Measurements from ENCODE around the gene BCL10.
"Not testable (repeated sequence)": the region's sequence is repeated elsewhere in the genome, so short reads cannot be mapped to it uniquely, and the experiment has no call there.

BCL10 gene

DNA sequence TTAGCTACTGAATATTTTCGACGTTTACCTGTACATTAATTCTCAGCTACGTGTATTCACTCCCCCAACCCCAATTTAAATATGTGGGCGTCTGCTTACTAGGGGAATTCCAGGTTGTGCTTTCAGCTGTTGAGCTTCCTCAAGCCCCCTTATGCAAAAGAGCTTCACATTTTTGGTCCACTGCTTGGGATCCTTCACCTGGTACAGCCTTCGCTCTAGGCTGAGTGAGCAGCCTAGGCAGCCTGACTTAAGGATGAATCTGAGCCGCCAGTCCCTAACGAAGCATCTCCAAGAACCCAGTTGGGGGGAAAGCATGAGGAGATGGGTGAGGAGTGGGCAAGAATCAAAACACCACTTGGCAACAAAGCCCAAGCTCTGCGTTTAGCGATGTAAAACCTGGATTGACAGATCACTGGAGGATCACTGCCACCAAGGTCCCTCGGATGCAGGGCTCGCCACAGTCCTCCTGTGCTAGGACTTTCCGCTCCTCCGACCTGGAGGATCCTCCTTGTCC lies 674 bp downstream of the BCL10 start:
- H3K4me3 ChIP-seq = peak overlapping the region; percentile 64 to 98 (median 87)
- peak overlapping the region; percentile 82 to 99 (median 97) for H3K27ac ChIP-seq

DNA sequence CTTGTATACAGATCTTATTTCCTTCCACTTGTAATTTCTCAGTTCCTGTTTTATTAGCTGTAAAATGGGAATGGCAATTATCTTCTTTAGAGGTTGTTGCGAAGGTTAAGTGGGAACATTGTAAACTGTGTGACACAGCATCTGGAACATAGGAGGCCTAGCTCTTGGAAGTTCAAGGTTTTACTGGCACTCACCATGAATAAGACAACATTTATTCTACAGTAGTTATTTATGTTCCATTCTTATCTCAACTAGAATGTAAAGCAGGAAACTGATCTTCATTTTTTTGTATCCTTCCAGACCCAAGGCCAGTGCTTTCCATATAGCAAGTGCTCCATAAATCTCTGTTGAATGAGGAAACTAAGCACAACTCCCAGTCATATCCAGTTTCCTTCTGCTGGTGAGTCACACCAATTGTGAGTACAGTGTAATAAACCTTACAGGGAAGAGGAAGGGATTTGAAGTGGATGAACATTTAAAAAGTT lies 1.4 kb downstream of the BCL10 start:
- Histone ChIP-seq H3K4me3 (peak overlapping the region; percentile 64 to 98 (median 87)), H3K27ac (peak overlapping the region in 18 of 21 experiments; percentile 31 to 99 (median 97))

DNA sequence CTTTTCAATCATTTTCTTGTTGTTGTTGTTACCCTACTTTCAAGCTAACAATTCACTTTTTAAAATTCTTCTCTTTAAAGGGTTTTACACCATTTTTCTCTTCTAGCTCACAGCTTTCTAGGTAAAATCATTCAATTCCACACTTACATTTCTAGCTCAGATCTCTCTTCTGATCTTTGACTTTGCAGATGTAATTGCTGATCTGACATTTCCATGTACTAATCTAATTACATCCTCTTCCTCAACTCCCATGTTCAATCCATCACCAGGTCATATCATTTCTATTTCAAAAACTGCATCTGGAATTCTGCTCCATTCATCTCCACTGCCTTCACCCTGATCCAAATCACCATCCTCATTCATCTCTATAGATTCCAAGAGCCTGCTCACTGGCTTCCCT lies 3.0 kb downstream of the BCL10 start:
- Histone ChIP-seq H3K27ac (peak overlapping the region in 1 of 21 experiments; percentile 99), H3K4me3 (no peak overlapping the region)

DNA sequence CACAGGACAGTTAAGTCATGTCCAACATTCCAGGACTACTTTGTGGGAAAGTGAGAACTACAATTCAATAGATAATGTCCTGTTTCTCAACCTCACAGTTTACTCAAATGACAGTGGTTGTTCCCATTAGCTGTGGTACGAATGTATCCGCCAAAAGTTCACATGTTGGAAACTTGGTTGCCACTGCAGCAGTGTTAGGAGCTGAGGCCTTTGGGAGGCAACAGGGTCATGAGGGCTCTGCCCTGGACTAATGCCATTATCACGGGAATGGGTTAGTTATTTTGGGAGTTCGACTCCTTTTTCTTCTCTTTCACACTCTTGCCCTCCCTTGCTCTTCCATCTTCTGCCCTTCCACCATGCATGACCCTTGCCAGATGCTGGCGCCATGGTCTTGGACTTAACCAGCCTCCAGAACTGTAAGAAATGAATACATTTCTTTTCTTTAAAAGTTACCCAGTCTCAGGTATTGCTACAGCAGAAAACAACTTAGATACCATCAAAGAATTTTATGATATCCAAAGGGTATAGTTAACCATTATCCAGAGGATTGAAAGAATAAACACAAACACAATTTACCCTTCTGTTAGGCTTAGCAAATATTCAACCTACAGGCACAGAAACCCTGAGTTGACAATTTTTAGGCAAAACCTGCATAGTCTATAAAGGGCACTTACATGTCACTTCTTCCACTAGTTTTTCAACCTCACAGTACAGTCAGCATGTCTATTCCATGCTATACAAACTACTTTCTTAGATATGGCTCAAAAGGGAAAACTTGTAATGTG lies 7.4 kb downstream of the BCL10 start:
- Histone ChIP-seq H3K27ac (no peak overlapping the region), H3K4me3 (no peak overlapping the region)

DNA sequence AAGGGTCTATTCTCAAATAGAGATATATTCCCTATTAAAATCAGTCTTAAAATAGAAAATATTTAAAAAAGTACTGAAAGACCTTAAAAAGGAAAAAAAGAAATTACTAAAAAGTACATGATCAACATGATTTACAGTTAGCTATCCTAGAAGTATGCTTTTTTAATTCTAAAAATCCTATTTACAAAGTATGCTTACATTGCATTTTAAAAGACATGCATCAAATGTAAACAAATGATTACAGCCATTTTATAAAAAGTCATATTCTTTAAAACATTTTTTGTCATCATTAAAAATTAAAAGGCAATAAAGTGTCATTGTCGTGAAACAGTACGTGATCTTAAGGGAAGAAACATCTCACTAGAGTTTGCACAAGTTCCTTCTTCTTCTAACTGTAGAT lies 9.1 kb downstream of the BCL10 start:
- H3K4me3 ChIP-seq = no peak overlapping the region
- H3K27ac ChIP-seq = no peak overlapping the region

DNA sequence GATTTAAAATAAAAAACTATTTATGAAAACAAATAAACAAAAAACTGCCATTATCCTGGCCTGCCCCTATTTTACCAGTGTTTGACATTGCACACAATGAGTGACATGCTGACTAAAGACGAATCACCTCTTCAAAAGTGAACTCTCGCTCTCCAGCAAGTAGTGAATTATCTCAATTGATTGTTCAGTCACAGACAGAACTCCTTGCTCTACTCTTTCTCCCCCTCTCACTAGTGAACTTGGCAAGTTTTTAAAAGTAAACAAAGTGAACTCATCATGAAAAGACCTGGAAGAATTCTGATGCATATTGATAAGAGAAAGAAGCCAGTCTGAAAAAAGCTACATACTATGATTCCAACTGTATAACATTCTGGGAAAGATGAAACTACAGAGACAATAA lies 12.3 kb downstream of the BCL10 start:
- Histone ChIP-seq H3K27ac (no peak overlapping the region), H3K4me3 (no peak overlapping the region)

DNA sequence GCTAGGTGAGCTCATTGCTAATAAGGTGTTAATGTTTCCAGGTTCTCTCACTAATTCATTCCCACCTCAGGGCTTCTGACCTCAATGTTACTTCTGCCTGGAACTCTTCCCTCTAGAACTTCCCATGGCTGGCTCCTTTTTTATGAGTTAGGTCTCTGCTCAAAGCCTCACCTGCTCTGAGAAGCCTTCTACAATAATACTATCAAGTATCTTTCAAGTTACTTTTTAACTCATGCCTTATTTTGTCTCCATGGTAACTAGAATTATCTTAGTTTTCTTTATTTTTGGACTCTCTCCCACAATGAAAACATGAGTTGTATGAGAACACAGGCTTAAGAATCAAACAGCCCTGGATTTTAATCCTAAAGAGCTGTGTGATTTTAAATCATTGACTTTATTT lies 13.4 kb downstream of the BCL10 start:
- Histone ChIP-seq H3K27ac (no peak overlapping the region), H3K4me3 (no peak overlapping the region)

DNA sequence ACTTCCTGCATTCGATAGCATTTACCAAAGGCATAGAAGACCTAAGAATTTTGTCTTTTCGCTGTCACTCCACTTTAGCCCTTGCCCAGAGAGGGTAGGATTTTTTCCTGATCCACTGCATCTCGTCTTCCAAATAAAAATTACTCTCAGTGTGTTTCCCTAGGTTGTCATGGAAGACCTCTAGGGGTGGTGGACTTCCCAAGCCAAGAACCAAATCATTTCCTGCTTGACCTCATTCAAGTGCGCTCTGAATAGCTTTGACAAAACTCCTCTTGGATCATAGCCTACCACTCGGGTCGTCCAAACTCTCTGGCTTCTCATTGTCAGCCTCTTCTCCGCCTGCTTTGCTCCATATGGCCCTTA lies 16.5 kb downstream of the BCL10 start:
- H3K4me3 ChIP-seq = peak overlapping the region; percentile 55 to 99 (median 98)

DNA sequence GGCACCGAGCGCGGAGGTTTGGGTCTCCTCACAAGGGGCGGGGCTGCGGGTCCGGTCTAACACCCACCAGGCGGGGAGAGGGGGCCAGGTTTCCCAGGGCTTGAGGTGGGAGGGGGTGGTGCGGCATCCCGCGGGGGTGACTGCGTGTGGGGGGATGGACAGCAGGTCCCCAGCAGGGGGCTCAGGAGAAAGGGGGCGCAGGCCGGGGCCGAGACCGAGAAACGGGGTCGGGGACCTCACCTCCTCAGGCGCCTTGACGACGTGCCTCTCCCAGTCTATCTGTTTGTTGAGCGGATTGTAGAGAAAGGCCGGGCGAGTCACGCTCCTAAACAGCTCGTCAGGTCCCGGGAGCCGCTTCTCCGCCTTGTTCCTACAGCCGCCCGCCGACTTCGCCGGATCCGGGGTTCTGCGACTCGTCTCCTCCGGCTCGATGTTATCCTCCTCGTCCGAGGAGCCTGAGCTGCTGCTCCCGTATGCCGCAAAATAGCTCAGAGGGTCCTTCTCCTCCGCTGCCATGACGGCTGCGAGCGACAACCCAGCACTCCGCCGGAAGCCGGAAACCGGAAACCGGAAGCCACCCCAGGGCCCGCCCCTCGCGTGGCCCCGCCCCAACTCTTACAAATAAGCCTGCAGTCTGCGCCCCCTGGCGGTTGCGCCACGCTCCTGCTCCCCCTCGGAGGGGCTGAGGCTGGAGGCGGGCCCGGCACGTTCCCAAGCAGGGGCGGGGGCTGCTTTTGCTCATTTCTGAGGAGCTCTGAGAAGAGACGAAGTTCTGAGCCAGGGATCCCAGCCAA lies 17.1 kb downstream of the BCL10 start, which contains the start of gene C1orf52:
C1orf52 (minus strand) TSS at position 545 of the 794 bp plus-strand sequence; CDS start at position 516, 29 bp downstream.
- Histone ChIP-seq H3K27ac (peak within 1 kb of the TSS; percentile 61 to 95 (median 88)), H3K4me3 (peak within 1 kb of the TSS; percentile 55 to 99 (median 98))

More for the DNA sequence above, 16.5 kb downstream of the BCL10 start:
- peak overlapping the region in 20 of 21 experiments; percentile 63 to 95 (median 88) for H3K27ac ChIP-seq

DNA sequence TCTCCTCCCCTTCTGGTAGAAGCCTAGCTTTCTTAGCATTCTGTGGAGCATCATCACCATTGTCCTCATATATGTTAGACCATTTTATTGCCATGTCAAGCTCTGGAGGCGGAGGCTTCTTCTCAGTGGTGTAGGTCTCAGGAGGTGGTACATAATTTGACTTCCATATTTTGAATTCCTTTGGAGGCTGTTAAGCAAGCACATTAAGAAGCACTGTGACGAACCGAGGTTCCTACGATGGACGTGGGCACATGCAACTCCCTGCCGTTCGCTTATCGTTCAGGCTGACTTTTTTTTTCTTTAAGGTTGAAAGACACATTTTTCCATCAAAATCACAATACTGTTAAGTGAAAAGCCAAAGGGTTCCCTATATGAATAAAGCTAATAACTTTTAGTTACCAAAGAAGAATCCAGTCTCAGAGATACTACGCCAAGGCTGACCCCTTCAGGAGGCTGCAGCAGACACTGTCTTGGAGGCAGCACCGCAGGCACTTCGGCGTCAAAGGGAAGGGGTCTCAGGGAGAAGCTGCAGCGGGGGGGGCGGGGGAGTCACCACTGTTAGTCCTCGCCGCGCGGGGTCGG lies 17.8 kb downstream of the BCL10 start:
- Histone ChIP-seq H3K27ac (peak overlapping the region; percentile 61 to 95 (median 88)), H3K4me3 (peak overlapping the region; percentile 55 to 99 (median 98))

DNA sequence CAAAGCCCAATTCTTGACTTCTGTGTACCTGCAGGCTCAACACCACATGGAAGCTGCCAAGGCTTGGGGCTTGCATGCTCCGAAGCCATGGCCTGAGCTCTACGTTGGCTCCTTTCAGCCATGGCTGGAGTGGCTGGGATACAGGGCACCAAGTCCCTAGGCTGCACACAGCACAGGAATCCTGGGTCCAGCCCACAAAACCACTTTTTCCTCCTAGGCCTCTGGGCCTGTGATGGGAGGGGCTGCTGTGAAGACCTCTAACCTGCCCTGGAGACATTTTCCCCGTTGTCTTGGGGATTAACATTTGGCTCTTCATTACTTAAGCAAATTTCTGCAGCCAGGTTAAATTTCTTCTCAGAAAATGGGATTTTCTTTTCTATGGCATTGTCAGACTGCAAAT lies 27.4 kb downstream of the BCL10 start:
- H3K4me3 ChIP-seq, H3K27ac ChIP-seq: not testable (repeated sequence)

DNA sequence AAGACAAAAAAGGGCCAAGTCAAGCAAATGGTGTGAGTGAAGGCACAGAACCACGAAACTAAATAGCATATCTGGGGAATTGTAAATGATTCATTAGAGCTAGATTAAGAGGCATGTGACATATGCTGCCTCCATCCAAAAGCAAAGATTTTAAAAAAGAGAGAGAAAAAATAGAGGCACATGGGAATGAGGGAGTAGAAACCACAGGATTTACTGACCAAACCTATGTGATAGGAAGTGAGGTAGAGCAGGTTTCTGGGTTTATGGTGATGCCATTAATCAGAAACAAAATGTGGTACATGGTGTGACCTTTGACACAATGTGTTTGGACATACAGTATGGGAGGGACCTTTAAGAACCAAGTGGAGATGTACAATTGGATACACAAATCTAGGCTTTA lies 30.5 kb downstream of the BCL10 start:
- Histone ChIP-seq H3K4me3 (no peak overlapping the region), H3K27ac (peak overlapping the region in 1 of 21 experiments; percentile 15)

DNA sequence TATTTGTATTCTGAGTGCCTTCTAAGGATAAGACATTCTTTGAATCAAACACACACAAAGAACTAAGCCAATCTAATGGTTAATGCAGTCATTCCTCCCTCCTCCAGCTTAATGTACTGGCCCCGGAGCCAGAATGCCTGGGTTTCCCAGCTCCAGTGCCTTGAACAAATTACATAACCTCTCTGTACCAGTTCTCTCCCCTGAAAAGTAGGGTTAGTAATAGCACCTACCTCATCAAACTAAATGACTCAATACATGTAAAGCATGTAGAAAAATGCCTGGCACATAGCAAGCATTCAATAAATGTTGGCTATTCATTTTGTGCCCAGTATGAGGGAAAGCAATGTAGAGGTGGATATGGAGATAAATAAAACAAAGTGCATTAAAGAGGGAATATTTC lies 31.0 kb downstream of the BCL10 start:
- H3K4me3 ChIP-seq = no peak overlapping the region
- peak overlapping the region in 2 of 21 experiments; percentile 11 to 15 for H3K27ac ChIP-seq

DNA sequence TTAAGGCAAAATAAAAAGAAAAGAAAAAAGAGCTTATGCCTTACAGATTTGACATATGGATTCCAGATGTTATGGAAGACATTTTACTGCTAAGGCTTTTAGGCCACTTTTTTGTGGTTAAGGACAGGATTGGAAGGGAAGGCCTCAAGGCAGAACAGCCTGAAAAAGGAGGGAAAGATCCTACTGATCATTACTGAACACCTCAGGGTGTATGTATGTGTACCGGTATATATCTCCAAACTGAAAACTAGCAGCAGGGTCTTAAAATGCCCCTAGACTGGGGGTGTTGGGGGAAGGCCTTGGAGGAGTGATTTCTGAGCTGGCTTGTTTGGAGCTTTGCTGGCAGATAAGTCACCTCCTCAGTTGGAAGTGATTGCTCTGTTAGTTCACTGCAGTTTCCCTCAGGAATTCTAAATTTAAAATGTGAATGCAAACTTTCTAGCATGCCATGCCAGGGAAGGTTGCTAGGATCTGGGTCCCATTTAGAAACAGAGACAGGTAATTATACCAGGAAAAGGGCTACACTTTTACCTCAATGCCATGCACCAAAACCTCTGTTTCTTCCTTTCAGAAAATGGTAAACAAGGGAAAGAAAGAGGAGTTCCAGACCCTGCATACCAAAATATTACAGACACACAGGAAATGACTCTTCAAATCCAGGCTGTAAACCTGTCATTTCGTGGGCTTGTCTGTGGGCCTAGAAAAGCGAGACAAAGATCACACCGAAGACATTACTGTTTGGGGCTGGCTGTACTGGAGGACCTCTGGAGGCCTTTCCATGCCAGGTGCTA lies 32.0 kb downstream of the BCL10 start:
- Histone ChIP-seq H3K4me3 (no peak overlapping the region), H3K27ac (peak overlapping the region in 3 of 21 experiments; percentile 1 to 41 (median 8))

DNA sequence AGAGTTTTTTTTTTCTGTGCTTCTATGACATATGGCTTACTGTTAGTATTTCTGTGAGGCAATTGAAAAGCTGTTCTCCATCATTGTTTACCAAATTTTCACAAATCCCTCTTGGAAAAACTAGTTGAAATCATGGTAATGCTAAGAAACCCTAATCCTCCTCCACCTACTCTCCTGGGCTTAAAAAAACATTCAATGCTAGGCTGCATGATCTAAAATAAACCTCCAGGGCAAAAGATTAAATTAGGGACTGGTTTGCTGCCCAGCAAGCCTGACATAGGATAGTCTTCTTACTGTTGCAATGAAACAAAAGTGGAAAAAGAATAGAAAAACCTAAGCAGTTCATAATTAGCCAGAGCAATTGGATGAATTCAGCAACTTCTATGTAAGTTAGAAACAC lies 33.1 kb downstream of the BCL10 start:
- Histone ChIP-seq H3K27ac (peak overlapping the region in 1 of 21 experiments; percentile 41), H3K4me3 (no peak overlapping the region)

DNA sequence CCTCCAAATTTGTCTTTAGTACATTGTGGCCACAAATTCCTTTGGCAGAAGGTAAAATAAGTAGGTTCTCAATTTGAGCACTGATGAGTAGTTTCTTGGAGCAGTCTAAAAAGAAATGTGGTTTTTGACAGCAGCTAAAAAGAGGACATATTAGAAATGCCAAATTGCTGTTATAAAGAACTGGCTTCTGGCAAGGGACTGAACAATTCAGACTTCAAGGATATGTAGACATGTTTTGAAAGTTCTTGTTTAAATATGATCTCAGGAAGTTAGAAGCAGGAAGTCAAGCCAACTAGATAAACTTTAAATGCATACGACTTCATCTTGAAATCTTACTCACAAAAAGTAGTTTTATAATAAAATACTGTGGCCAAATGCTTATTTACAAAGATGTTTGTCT lies 35.8 kb downstream of the BCL10 start:
- no peak overlapping the region for H3K4me3 ChIP-seq
- no peak overlapping the region for H3K27ac ChIP-seq

DNA sequence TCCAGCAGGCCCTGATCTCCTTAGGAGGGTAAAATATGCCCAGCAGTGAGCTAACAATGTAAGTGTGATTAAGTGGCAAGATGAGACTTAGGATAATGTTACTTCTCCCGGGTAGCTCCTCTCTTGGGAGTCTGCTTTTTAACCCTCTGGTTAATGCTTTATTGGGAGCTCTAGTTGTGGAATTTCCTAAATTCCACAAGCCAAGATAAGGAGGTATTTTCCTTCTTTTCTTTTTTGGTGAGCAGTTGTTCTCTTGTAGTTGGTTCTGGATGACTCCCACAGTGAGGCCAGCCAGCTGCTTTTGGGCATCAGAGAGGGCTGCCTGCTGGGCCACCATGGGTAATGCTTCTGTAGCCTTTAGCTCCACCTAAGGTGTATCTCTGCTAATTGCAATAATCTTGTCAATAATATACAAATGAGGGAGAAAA lies 36.2 kb downstream of the BCL10 start:
- Histone ChIP-seq H3K27ac (no peak overlapping the region), H3K4me3 (no peak overlapping the region)

DNA sequence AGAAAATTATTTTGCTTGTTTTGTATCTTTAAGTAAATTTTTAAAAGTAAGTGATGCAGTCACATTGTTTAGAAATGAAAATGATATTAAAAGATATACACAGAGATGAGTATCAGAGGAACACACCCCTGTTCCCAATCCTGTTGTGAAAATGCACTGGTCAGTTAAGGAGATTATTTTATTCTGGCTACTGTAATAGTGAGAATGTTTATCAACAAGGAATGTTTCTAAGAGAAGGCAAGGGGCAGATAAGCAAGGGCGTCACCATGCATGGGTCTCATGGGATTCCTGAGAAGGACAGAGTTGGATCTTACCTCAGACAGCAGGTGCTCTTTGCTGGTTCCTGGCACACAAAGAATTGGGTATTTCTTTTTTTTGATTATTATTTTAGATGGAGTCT lies 38.8 kb downstream of the BCL10 start:
- Histone ChIP-seq H3K27ac (no peak overlapping the region), H3K4me3 (no peak overlapping the region)

DNA sequence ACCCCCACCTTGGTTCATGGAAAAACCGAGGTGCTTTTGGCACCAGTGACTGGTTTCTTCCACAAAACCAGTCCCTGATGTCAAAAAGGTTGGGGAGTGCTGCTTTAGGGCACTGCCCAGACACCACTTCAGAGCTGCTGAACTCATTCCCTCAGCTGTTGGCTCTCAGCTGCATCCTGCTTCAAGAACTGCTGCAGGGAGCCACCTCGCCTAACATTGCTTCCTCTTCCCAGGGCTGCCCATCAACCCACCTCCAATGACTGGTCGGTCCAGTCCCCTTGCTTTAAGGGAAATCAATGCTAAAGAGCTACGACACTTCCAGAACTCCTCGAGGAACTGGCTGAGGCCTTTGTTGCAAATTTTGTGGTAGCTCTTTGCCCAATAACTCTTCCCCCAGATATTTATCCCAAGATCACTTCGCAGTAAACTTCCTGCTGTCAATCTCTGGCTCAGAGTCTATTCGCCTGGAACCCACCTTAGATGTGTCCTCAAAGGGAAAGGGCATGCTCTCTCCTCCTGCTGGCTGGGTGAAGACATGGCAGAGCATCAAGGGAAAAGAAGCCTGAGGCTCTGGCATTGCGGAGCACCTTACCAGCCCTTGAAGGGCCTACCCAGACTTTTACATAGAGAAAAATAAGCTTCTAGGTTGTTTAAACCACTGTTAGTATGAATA lies 46.0 kb downstream of the BCL10 start:
- Histone ChIP-seq H3K4me3 (no peak overlapping the region), H3K27ac (no peak overlapping the region)
